ENCODE data around the gene NEK6.

NEK6 gene

GRCh38 chr9:124321935-124322334, 64.2 kb downstream of the NEK6 start:
- no peak for DNase-seq (ENCODE audit: low read depth)

GRCh38 chr9:124322618-124323432, 65.1 kb downstream of the NEK6 start:
- no peak for DNase-seq (ENCODE audit: low read depth)

- DNase-seq (ENCODE audit: low read depth): no peak
Observed at GRCh38 chr9:124323904-124324303, 66.2 kb downstream of the NEK6 start.

GRCh38 chr9:124325816-124326215, 68.1 kb downstream of the NEK6 start:
- DNase-seq (ENCODE audit: low read depth): no peak

GRCh38 chr9:124326378-124326777, 68.6 kb downstream of the NEK6 start:
- DNase-seq (ENCODE audit: low read depth): no peak

GRCh38 chr9:124327491-124327890, 69.7 kb downstream of the NEK6 start:
- no peak for DNase-seq (ENCODE audit: low read depth)

- no peak for DNase-seq (ENCODE audit: low read depth)
Observed at GRCh38 chr9:124328285-124328684, 70.5 kb downstream of the NEK6 start.

- DNase-seq (ENCODE audit: low read depth): no peak
Observed at GRCh38 chr9:124329206-124329792, 71.5 kb downstream of the NEK6 start.

GRCh38 chr9:124330011-124330697, 72.4 kb downstream of the NEK6 start:
- DNase-seq (ENCODE audit: low read depth): no peak

- no peak for DNase-seq (ENCODE audit: low read depth)
Observed at GRCh38 chr9:124331580-124331979, 73.8 kb downstream of the NEK6 start.

- DNase-seq (ENCODE audit: low read depth): no peak
Observed at GRCh38 chr9:124332361-124333202, 74.8 kb downstream of the NEK6 start.

- no peak for DNase-seq (ENCODE audit: low read depth)
Observed at GRCh38 chr9:124333203-124333579, 75.4 kb downstream of the NEK6 start.

GRCh38 chr9:124334568-124335319, 77.0 kb downstream of the NEK6 start:
- no peak for DNase-seq (ENCODE audit: low read depth)

GRCh38 chr9:124335320-124335707, 77.6 kb downstream of the NEK6 start:
- DNase-seq (ENCODE audit: low read depth): no peak

- DNase-seq (ENCODE audit: low read depth): no peak
Observed at GRCh38 chr9:124337562-124337961, 79.8 kb downstream of the NEK6 start.

GRCh38 chr9:124339603-124340146, 81.9 kb downstream of the NEK6 start:
- no peak for DNase-seq (ENCODE audit: low read depth)

- DNase-seq (ENCODE audit: low read depth): no peak
Observed at GRCh38 chr9:124340219-124341069, 82.7 kb downstream of the NEK6 start.

GRCh38 chr9:124341455-124342170, 83.9 kb downstream of the NEK6 start:
- no peak for DNase-seq (ENCODE audit: low read depth)

GRCh38 chr9:124342402-124342775, 84.6 kb downstream of the NEK6 start:
- no peak for DNase-seq (ENCODE audit: low read depth)
